ENCODE results near the gene SSH2.

DNA sequence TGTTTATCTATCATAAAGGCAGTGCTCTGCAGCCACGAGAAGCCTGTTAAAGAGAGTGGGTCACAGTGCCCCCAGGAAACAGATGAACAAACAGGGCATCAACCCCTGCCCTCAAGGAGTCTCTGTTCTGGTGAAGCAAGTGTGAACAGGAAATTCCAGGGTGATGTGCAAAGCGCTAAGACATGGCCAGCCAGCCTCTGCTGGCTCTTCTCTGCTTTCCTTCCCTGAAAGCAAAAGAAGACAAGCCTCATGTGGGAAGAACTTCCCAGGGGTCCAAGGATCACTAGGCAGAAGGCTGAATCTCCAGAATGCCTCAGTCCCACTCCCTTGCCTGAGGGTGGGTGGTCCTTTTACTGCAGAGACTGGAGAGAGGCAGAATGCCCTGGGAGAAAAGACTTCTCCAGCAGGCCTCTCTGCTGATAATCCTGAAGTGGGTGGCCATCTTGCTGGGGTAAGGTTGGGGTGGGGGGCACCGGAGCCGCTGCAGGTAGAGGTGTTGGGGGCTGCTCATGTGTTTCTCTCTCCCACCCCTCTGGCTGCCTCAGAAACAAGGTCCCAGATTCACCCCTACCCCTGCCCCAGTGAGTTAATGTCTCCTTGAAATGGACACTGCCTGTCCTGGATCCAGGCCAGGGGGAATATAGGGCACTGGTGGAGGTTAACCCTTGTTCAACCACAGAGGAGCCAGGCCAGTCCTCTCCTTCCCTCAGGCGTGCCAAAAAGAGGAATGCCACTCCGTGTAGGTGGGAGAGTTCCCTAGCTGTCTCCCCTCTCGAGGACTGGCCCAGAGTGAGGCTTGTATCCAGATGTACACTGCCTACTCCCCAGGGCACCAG, 334.7 kb downstream of the SSH2 start:
- no peak for TF ChIP-seq EZH2 (IDR thresholded peaks at IDR 0.05)
- TF ChIP-seq, protein P1, sequence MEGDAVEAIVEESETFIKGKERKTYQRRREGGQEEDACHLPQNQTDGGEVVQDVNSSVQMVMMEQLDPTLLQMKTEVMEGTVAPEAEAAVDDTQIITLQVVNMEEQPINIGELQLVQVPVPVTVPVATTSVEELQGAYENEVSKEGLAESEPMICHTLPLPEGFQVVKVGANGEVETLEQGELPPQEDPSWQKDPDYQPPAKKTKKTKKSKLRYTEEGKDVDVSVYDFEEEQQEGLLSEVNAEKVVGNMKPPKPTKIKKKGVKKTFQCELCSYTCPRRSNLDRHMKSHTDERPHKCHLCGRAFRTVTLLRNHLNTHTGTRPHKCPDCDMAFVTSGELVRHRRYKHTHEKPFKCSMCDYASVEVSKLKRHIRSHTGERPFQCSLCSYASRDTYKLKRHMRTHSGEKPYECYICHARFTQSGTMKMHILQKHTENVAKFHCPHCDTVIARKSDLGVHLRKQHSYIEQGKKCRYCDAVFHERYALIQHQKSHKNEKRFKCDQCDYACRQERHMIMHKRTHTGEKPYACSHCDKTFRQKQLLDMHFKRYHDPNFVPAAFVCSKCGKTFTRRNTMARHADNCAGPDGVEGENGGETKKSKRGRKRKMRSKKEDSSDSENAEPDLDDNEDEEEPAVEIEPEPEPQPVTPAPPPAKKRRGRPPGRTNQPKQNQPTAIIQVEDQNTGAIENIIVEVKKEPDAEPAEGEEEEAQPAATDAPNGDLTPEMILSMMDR (IDR thresholded peaks at IDR 0.05), result no peak
- TF ChIP-seq EZH2phosphoT487 (IDR thresholded peaks at IDR 0.05), result no peak

All from neural progenitor cell (in vitro differentiated cells).